AG04450 (cell line): ENCODE results near the gene PTPRG. TPM values are rescaled to one million over a fixed set of nuclear protein-coding genes. Genes with fewer than 3 reads are reported as not detected.

Experiments
- CTCF ChIA-PET: fragments of 300-600, 350-600 bp; formaldehyde crosslinking; extraction: SDS; loops from one replicate; lab custom pipeline; 2022; ENCODE audit warnings: antibody characterized with exemption, inconsistent platforms; lab: Charles Lee
- POLR2A ChIA-PET: fragments of 350-600 bp; formaldehyde crosslinking; extraction: SDS; loops from one replicate; lab custom pipeline; 2021; ENCODE audit warnings: antibody characterized with exemption, inconsistent platforms; lab: Yijun Ruan, JAX
- DNase-seq: peaks from one replicate; pipeline ENCODE4 v3.0.0-alpha.2; 2011; ENCODE audit warnings: low read depth, low spot score
- H3K27ac ChIP-seq: one replicate; pipeline ENCODE4 v1.5.1; 2012; ENCODE audit warnings: low read depth, low read length, control low read depth
- H3K27me3 ChIP-seq: one replicate; pipeline ENCODE4 v1.6.0; 2012; ENCODE audit warnings: low read length; ENCODE audit not compliant: control insufficient read depth, insufficient read depth
- H3K4me3 ChIP-seq: 2 replicates; pipeline ENCODE4 v1.5.1; 2011; ENCODE audit warnings: mild to moderate bottlenecking, low read depth, low read length, control low read depth
- H3K9me3 ChIP-seq: 2 replicates; pipeline ENCODE4 v1.5.1; 2012; ENCODE audit warnings: low read length; ENCODE audit not compliant: control insufficient read depth, insufficient read depth
- polyA plus RNA-seq: library from polyadenylated mRNA; depleted of rRNA; stranded (reverse); fragments of >200 nt; gene quantifications from 2 replicates; pipeline ENCODE4 v1.2.3, GENCODE V29; 2011
- TF ChIP-seq, protein P1 (sequence below): IDR thresholded peaks from 2 replicates; pipeline ENCODE4 v1.5.1; 2011; ENCODE audit warnings: low read depth, low read length, control low read depth, inconsistent platforms

The PTPRG gene
- polyA plus RNA-seq, 1 experiment: 26.5 TPM

DNA sequence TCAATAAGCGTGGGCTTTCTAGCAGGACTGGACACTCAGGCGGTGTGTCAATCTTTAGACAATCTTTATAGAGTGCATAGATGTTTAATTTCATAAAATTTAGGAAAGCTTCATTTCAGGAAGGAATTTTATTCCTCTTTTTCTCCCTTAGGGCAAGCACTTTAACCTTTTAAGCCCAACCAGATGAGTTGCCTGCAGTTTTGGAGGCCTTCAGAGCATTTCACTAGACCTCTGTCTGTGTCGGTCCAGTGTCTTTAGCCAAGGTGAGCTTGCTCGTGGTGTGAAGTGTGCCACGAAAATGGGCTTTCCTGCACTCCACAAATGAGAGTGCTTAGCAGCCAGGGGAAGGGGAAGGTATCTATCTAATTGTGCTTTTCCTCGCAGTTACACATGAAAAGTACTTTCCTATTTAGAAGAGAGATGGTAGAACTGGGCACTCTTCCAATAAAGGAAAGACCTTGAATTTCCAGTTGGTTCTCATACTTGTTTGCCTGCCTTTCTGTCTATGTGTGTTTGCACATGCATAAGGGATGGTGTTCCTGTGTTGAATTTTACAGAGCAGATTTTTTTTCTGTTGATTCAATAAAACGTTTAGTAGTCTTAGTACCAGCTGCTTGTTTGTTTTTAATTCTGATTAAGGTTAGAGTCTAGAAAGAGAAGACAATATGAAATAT lies 758.3 kb downstream of the PTPRG start:
- POLR2A ChIA-PET: no interaction called here
- CTCF ChIA-PET: interaction anchor here (1.2 to 3.7 kb wide), 2 partner anchors 13 to 119 kb away, joined by 7 to 13 read pairs; no protein-coding TSS in a partner anchor
- peaks cover 5% of the 10 kb centered on the region; the same call in 1 of the 2 replicates for H3K9me3 ChIP-seq
- DNase-seq: no peak
- H3K27ac ChIP-seq: no peak overlapping the region
- peak overlapping the region; percentile 84 for H3K4me3 ChIP-seq
- H3K27me3 ChIP-seq: no peaks in the 10 kb centered on the region
- TF ChIP-seq, protein P1, sequence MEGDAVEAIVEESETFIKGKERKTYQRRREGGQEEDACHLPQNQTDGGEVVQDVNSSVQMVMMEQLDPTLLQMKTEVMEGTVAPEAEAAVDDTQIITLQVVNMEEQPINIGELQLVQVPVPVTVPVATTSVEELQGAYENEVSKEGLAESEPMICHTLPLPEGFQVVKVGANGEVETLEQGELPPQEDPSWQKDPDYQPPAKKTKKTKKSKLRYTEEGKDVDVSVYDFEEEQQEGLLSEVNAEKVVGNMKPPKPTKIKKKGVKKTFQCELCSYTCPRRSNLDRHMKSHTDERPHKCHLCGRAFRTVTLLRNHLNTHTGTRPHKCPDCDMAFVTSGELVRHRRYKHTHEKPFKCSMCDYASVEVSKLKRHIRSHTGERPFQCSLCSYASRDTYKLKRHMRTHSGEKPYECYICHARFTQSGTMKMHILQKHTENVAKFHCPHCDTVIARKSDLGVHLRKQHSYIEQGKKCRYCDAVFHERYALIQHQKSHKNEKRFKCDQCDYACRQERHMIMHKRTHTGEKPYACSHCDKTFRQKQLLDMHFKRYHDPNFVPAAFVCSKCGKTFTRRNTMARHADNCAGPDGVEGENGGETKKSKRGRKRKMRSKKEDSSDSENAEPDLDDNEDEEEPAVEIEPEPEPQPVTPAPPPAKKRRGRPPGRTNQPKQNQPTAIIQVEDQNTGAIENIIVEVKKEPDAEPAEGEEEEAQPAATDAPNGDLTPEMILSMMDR: no peak

DNA sequence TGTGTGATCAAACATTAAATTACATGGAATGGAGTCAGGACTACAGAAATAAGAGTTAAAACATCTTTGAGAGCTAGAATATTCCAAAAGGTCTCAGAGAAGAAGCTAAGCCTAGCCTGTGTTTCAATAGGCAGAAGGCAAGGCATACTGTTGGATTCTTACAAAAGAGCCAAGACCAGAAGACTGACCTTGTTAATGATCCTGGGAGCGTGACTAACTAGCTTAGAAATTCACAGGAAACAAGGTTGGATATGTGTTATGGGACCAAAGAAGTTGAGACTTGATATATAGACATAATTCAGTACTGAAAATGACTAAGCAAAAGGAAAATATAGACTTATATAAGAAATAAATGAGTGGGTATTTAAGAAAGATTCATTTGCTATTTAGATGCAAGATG lies 761.9 kb downstream of the PTPRG start:
- TF ChIP-seq, protein P1: no peak
- Histone ChIP-seq H3K4me3 (no peak overlapping the region), H3K27me3 (no peaks in the 10 kb centered on the region), H3K9me3 (peaks cover 5% of the 10 kb centered on the region; the same call in 1 of the 2 replicates), H3K27ac (no peak overlapping the region)
- DNase-seq: no peak
- CTCF ChIA-PET: interaction anchor here (1.3 to 1.8 kb wide), 3 partner anchors 9 to 236 kb away, joined by 4 to 10 read pairs (median 4); no protein-coding TSS in a partner anchor
- POLR2A ChIA-PET: interaction anchor here (0.5 kb wide), 1 partner anchor 762 kb away, joined by 5 read pairs; the partner anchor contains the start of gene PTPRG

DNA sequence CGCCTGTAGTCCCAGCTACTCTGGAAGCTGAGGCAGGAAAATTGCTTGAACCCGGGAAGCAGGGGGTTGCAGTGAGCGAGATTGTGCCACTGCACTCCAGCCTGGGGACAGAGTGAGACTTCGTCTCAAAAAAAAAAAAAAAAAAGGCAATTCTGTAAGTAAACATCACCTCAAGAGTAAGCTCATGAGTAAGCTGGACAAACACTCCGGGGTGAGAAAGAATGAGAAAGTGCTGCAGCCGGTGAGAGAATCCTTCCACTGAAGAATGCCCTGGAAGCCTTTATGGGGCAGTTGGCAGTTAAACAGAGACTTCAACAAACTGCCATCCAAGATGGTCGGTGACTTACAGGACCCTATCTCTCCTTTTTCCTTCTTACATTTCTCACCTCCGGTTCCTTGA lies 764.5 kb downstream of the PTPRG start:
- POLR2A ChIA-PET: no interaction called here
- H3K27me3 ChIP-seq: no peaks in the 10 kb centered on the region
- no peaks in the 10 kb centered on the region for H3K9me3 ChIP-seq
- CTCF ChIA-PET: interaction anchor here (0.7 kb wide), 1 partner anchor 124 kb away, joined by 4 read pairs; no protein-coding TSS in a partner anchor
- no peak overlapping the region for H3K4me3 ChIP-seq
- no peak overlapping the region for H3K27ac ChIP-seq
- DNase-seq: no peak
- TF ChIP-seq, protein P1: no peak

DNA sequence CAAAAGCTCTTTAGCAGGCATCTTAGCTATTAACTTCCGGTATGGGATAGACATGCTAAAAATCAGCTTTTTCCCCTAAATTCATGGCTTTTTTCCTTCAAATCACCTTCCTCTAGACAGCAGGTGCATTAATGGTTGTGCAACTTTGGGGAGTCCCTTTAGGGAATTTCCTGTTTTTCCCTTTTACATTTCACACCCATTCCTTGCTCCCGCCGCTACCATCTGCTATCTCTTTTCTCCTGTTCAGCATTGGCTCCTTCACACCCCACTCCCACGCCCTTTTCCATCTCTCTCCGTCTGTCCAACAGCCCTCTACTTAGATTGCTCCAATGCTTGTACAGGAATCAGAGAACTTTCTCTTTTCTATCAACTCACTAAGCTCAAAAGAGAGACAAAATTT lies 768.6 kb downstream of the PTPRG start:
- TF ChIP-seq, protein P1: no peak
- H3K27ac ChIP-seq: no peak overlapping the region
- DNase-seq: no peak
- H3K27me3 ChIP-seq: no peaks in the 10 kb centered on the region
- no peaks in the 10 kb centered on the region for H3K9me3 ChIP-seq
- no peak overlapping the region for H3K4me3 ChIP-seq
- ChIA-PET CTCF (interaction anchor here (0.8 to 6.5 kb wide), 4 partner anchors 16 to 230 kb away, joined by 3 to 75 read pairs (median 7); no protein-coding TSS in a partner anchor), POLR2A (no interaction called here)

DNA sequence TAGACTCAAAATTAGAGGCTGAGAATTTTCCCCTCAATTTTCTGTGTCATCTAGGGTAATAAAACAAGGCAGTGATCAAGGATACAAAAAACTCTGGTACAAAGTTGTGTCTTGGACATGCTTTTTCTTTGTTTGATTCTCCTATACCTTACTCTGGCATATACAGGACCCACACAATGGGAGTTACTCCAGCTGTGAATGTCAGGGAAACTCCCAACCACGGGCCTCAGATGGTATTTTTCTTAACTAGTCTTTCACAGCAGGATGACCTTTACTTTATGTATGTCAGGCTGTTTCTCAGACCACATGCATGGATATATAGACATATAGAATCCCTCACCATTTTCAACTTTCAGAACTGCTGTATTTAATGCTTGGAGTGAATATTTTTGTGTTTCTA lies 770.6 kb downstream of the PTPRG start:
- Histone ChIP-seq H3K4me3 (no peak overlapping the region), H3K9me3 (no peaks in the 10 kb centered on the region), H3K27ac (no peak overlapping the region), H3K27me3 (no peaks in the 10 kb centered on the region)
- TF ChIP-seq, protein P1: no peak
- ChIA-PET POLR2A (no interaction called here), CTCF (interaction anchor here (0.6 to 6.5 kb wide), 15 partner anchors 9 to 278 kb away, joined by 3 to 75 read pairs (median 4); no protein-coding TSS in a partner anchor)
- no peak for DNase-seq
